GM23248 (cell line): ENCODE results near the gene TIPIN. TPM values are rescaled to one million over a fixed set of nuclear protein-coding genes. Genes with fewer than 3 reads are reported as not detected.

ENCODE experiments used
- DNase-seq: peaks from one replicate; pipeline ENCODE4 v3.0.0-alpha.2; 2015
- H2AFZ ChIP-seq: fragments of 200-600 bp; sonication (generic); 2 replicates; pipeline ENCODE4 v1.6.1; 2016; ENCODE audit warnings: antibody characterized with exemption
- H3F3A ChIP-seq: fragments of 200-600 bp; sonication (generic); 2 replicates; pipeline ENCODE4 v1.6.1; 2016; ENCODE audit warnings: mild to moderate bottlenecking, antibody characterized with exemption, mixed run types; ENCODE audit not compliant: insufficient read depth
- H3K27ac ChIP-seq: fragments of 200-600 bp; sonication (generic); 2 replicates; pipeline ENCODE4 v1.5.1; 2016; ENCODE audit warnings: mild to moderate bottlenecking
- H3K27me3 ChIP-seq: fragments of 200-600 bp; sonication (generic); replicated peaks from 2 replicates; pipeline ENCODE4 v1.6.1; 2016; ENCODE audit warnings: mild to moderate bottlenecking; ENCODE audit not compliant: insufficient read depth
- H3K36me3 ChIP-seq: fragments of 200-600 bp; sonication (generic); 2 replicates; pipeline ENCODE4 v1.6.1; 2016; ENCODE audit warnings: low read depth, mild to moderate bottlenecking
- H3K4me1 ChIP-seq: fragments of 200-600 bp; sonication (generic); 2 replicates; pipeline ENCODE4 v1.6.1; 2016; ENCODE audit warnings: mild to moderate bottlenecking; ENCODE audit not compliant: insufficient read depth
- H3K4me2 ChIP-seq: fragments of 200-600 bp; sonication (generic); one replicate; pipeline ENCODE4 v1.6.1; 2016; ENCODE audit warnings: mild to moderate bottlenecking; ENCODE audit not compliant: unreplicated experiment
- H3K4me3 ChIP-seq: fragments of 200-600 bp; sonication (generic); 2 replicates; pipeline ENCODE4 v1.5.1; 2016; ENCODE audit warnings: mild to moderate bottlenecking
- H3K79me2 ChIP-seq: fragments of 200-600 bp; sonication (generic); 2 replicates; pipeline ENCODE4 v1.6.1; 2016; ENCODE audit warnings: mild to moderate bottlenecking; ENCODE audit not compliant: insufficient read depth
- H3K9ac ChIP-seq: fragments of 200-600 bp; sonication (generic); 2 replicates; pipeline ENCODE4 v1.6.1; 2016; ENCODE audit warnings: mild to moderate bottlenecking
- H3K9me2 ChIP-seq: fragments of 200-600 bp; sonication (generic); 2 replicates; pipeline ENCODE4 v1.6.1; 2016; ENCODE audit warnings: mixed run types, mild to moderate bottlenecking, moderate library complexity; ENCODE audit not compliant: insufficient read depth
- H3K9me3 ChIP-seq: fragments of 200-600 bp; sonication (generic); one replicate; pipeline ENCODE4 v1.6.1; 2017; ENCODE audit warnings: low read depth
- H4K20me1 ChIP-seq: fragments of 200-600 bp; sonication (generic); 2 replicates; pipeline ENCODE4 v1.6.0; 2016; ENCODE audit not compliant: insufficient read depth
- EZH2 ChIP-seq: fragments of 200-600 bp; sonication (generic); IDR thresholded peaks from 2 replicates; pipeline ENCODE4 v1.6.1; 2018; ENCODE audit warnings: antibody characterized with exemption, mild to moderate bottlenecking; ENCODE audit not compliant: insufficient read depth, poor library complexity, severe bottlenecking
- EZH2phosphoT487 ChIP-seq: fragments of 200-600 bp; sonication (generic); IDR thresholded peaks from 2 replicates; pipeline ENCODE4 v1.6.1; 2018; ENCODE audit warnings: antibody characterized with exemption, moderate library complexity, mild to moderate bottlenecking, low read depth; ENCODE audit not compliant: insufficient read depth
- WGBS, 2 experiments: methylation state at CpG; one replicate each; pipeline ENCODE4 v1.1.6; 2015 to 2017; ENCODE audit warnings: low lambda C conversion rate in 2 of 2, low coverage in 1 of 2; ENCODE audit errors: missing lambda C conversion rate in 2 of 2; 5-methylcytosine and 5-hydroxymethylcytosine counted together
- in situ Hi-C: fragments of 300-500 bp; cut with MboI; formaldehyde crosslinking; loops from 2 replicates; pipeline ENCODE4 v1.15.0; 2020
- polyA plus RNA-seq: library from polyadenylated mRNA; unstranded; fragments of >200 nt; fragmentation: Nextera tagmentation; extraction: Ambion mirVana; gene quantifications from 2 replicates; pipeline ENCODE4 v1.2.1, GENCODE V29; 2016
- total RNA-seq: library from RNA; depleted of rRNA; stranded (reverse); fragments of >200 nt; shearing (Covaris generic); gene quantifications from 2 replicates; pipeline ENCODE4 v1.2.3, GENCODE V29; 2014

Gene TIPIN
- total and polyA plus RNA-seq, 2 experiments from 2014 or later = 4.6 to 9.6 TPM

DNA sequence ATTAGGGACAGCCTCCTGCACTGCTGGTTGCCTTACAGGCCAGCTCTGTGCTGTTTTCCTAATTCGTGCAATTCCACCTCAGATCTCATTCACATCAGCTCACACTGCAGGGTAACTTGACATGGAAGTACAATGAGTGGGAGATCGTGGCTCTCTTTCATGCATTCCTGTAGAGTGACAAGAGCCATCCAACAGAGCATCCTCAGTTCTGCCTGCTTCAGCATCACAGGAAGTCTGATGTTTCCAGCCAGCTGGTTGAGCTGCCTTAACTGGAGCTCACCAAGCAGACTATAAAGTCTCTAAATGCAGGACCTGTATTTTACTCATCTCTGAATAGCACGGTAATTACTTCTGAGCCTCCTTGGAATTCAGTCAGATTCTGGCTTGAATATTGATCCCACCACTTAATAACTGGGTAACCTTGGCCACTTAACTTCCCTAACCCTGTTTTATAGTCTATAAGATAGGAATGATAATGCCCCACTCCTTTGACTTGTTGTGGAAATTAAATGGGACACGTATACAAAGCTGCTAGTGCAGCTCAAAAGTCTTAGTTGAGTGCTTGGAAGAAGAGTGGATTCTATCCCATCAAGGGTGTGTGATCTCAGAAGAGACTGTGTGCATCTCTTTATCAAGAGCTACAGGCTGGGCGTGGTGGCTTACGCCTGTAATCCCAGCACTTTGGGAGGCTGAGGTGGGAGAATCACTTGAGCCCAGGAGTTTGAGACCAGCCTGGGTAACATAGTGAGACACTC, 64.5 kb downstream of the TIPIN start:
- no peaks in the 10 kb centered on the region for H3K36me3 ChIP-seq
- H3K9ac ChIP-seq = no peak overlapping the region
- peak; percentile 52 for DNase-seq
- no peaks in the 10 kb centered on the region for H3K9me2 ChIP-seq
- H3K4me2 ChIP-seq = no peak overlapping the region
- H3F3A ChIP-seq = peaks cover 37% of the 10 kb centered on the region
- H3K27me3 ChIP-seq = no peaks in the 10 kb centered on the region
- no peak overlapping the region for H3K4me3 ChIP-seq
- H3K79me2 ChIP-seq = 0 out of 2 replicates have a peak, but pooled peaks cover 17% of the 10 kb centered on the region
- no peaks in the 10 kb centered on the region for H4K20me1 ChIP-seq
- 68 to 72% methylated on average over 6 of the region's 6 CpGs for WGBS, 2 experiments
- no peak for TF ChIP-seq EZH2
- TF ChIP-seq EZH2phosphoT487 = no peak
- no peaks in the 10 kb centered on the region for H3K9me3 ChIP-seq
- no peak overlapping the region for H2AFZ ChIP-seq
- peaks cover 21% of the 10 kb centered on the region for H3K4me1 ChIP-seq
- H3K27ac ChIP-seq = no peak overlapping the region
- in situ Hi-C loops = no loop called here

DNA sequence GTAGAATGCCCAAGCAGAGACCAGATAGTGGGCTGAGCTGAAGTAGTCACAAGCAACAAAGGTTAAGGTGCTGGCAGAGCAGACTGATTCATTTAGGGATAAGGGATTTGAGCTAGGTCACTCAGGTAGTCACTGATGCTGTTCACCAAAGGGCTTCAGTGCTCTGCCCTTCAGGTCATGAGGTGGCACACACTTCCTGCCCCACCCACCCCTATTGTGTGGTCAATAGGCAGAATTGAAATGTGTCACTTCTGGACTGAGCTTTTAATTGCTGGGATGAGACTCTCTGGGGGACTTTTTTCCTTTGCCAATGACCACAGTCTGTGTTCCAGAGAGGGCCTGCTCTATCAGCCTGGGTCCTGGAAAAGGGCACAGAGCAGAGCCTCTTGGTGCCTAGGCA, 66.0 kb downstream of the TIPIN start:
- peaks cover 21% of the 10 kb centered on the region for H3K4me1 ChIP-seq
- no peaks in the 10 kb centered on the region for H3K27me3 ChIP-seq
- no peak overlapping the region for H3K9ac ChIP-seq
- TF ChIP-seq EZH2phosphoT487 (no peak), EZH2 (no peak)
- H3K9me2 ChIP-seq = no peaks in the 10 kb centered on the region
- H3K4me2 ChIP-seq = no peak overlapping the region
- no peak overlapping the region for H2AFZ ChIP-seq
- no peak for DNase-seq
- H3K9me3 ChIP-seq = no peaks in the 10 kb centered on the region
- no peaks in the 10 kb centered on the region for H4K20me1 ChIP-seq
- H3K36me3 ChIP-seq = no peaks in the 10 kb centered on the region
- in situ Hi-C loops = no loop called here
- H3K4me3 ChIP-seq = no peak overlapping the region
- 0 out of 2 replicates have a peak, but pooled peaks cover 5% of the 10 kb centered on the region for H3K79me2 ChIP-seq
- H3K27ac ChIP-seq = no peak overlapping the region
- peaks cover 31% of the 10 kb centered on the region for H3F3A ChIP-seq

DNA sequence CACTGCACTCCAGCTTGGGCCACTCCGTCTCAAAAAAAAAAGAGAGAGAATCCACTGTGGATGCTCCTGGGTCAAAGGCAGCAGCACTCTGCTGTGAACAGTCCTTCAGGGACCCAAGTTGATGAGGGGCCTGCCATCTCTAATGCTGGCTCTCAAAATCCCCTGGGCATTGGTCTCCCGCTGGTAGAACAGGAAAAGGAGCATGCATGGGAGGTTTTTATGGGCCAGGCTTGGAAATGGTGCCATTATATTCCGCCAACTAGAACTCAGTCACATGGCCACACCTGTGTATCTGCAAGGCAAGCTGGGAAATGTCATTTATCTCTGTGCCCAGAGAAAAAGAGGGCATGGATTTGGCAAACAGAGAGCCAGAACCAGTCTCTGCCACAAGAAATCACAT, 66.5 kb downstream of the TIPIN start:
- no peak overlapping the region for H3K9ac ChIP-seq
- no peaks in the 10 kb centered on the region for H4K20me1 ChIP-seq
- H3F3A ChIP-seq = peaks cover 26% of the 10 kb centered on the region
- no peaks in the 10 kb centered on the region for H3K9me3 ChIP-seq
- no peak overlapping the region for H2AFZ ChIP-seq
- in situ Hi-C loops = no loop called here
- no peaks in the 10 kb centered on the region for H3K9me2 ChIP-seq
- no peak for DNase-seq
- no peak overlapping the region for H3K4me3 ChIP-seq
- no peak for TF ChIP-seq EZH2
- TF ChIP-seq EZH2phosphoT487 = no peak
- no peaks in the 10 kb centered on the region for H3K27me3 ChIP-seq
- H3K4me1 ChIP-seq = peaks cover 16% of the 10 kb centered on the region
- H3K79me2 ChIP-seq = 0 out of 2 replicates have a peak, but pooled peaks cover under 1% of the 10 kb centered on the region
- H3K4me2 ChIP-seq = no peak overlapping the region
- H3K27ac ChIP-seq = no peak overlapping the region
- WGBS, 2 experiments = 91 to 97% methylated on average over 3 of the region's 3 CpGs
- no peaks in the 10 kb centered on the region for H3K36me3 ChIP-seq

DNA sequence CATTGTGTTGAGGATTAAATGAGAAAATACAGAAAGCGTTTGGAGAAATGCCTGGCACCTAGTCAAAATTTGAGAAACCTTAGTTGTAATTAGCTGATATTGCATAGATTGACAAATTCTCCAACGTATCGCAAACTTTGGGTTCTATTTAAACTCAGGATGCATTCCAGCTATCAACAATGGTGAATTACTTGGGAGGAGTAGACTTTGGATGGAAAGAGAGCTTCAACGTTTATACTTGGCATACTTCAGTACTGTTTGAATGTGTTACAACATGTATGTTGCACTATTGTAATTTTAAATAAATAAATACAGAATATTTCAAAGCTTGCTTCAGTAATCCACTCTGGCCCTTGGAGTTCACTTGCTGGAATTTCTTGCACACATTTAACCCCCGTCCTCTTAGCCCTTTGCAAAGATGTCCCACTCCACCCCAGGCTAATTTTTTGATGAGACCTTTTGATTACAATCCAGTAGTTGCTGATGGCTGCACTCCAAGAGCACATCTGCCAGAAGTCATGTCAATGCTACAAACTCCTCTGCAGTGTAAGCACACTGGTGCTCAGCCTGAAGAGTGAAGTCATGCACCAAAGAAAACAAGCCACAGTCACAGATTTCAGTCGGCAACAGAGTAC, 67.8 kb downstream of the TIPIN start:
- Histone ChIP-seq H3K9me3 (no peaks in the 10 kb centered on the region), H3F3A (peaks cover 14% of the 10 kb centered on the region; the same call in 1 of the 2 replicates), H4K20me1 (no peaks in the 10 kb centered on the region), H3K9ac (no peak overlapping the region), H2AFZ (no peak overlapping the region), H3K79me2 (no peaks in the 10 kb centered on the region), H3K27me3 (no peaks in the 10 kb centered on the region), H3K4me1 (peaks cover 5% of the 10 kb centered on the region; the same call in 1 of the 2 replicates), H3K4me2 (no peak overlapping the region), H3K9me2 (no peaks in the 10 kb centered on the region), H3K36me3 (no peaks in the 10 kb centered on the region), H3K27ac (no peak overlapping the region), H3K4me3 (no peak overlapping the region)
- 49 to 52% methylated on average over 6 of the region's 6 CpGs for WGBS, 2 experiments
- no peak for DNase-seq
- TF ChIP-seq EZH2 (no peak), EZH2phosphoT487 (no peak)
- in situ Hi-C loops = no loop called here
